T-helper 22 cell (primary cell): ENCODE measurements around the gene PRTFDC1.
"Not testable (repeated sequence)": the region's sequence is repeated elsewhere in the genome, so short reads cannot be mapped to it uniquely, and the experiment has no call there.

Source experiments
- DNase-seq: peaks from one replicate; pipeline ENCODE4 v3.0.0-alpha.2; 2020; ENCODE audit warnings: low read depth

PRTFDC1 gene, protein sequence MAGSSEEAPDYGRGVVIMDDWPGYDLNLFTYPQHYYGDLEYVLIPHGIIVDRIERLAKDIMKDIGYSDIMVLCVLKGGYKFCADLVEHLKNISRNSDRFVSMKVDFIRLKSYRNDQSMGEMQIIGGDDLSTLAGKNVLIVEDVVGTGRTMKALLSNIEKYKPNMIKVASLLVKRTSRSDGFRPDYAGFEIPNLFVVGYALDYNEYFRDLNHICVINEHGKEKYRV

GRCh38 chr10:24952143-24952706, at the start of gene PRTFDC1:
TSS of gene PRTFDC1 (minus strand) at chr10:24952606. CDS start at chr10:24952575, 31 bp downstream.
- peak; percentile 4 for DNase-seq

GRCh38 chr10:24998044-24998443, 45.6 kb upstream of the PRTFDC1 start:
- DNase-seq: no peak

- DNase-seq: no peak
Measured at GRCh38 chr10:24995072-24995471, 42.7 kb upstream of the PRTFDC1 start.

- DNase-seq: no peak
Measured at GRCh38 chr10:24993237-24993958, 41.0 kb upstream of the PRTFDC1 start.

DNA sequence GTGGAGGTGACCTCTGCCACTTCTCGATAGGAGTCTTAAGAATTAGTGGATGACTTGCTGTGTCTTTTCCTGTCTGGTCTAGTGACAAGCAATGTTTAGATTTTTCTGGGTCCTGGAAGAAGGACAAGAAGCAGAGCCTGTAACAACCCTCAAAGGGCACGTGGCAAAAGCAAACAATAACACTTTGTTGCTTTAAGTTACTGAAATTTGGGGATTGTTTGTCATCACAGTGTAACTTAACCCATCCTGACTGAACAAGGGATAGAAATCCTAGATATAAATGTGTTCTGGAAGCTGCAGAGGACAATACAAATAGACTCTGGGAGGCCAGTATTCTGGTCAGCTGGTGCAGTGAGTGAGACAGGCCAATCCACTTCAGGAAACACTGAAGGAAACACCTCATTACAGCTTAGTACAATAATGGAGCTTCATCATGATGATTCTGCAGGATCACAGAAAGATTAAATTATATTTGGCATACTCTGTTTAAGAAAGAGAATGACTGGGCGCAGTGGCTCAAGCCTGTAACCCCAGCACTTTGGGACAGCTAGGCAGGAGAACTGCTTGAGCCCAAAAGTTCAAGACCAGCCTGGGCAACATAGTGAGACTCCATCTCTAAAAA, 40.2 kb upstream of the PRTFDC1 start:
- DNase-seq: no peak

- DNase-seq: no peak
Measured at GRCh38 chr10:24991298-24991697, 38.9 kb upstream of the PRTFDC1 start.

DNA sequence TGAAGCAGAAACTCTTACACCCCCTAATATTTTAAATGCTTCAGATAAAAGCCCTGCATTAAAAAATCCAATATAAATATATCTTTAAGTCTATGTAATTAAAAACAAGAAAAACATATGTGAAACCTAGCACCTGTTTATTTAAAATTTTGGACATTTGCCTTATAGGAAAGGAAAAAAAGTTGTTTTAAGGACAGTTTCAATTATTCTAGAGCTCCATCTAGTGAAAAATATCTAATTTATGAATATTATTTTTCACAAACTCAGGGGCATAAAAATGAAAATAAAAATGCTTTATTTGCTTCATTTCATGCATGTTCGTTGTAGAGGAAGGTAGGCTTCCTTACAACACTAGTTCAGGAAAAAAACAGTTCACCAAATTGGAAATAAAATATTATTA, 37.5 kb upstream of the PRTFDC1 start:
- DNase-seq: no peak

GRCh38 chr10:24988831-24989640, 36.6 kb upstream of the PRTFDC1 start:
- DNase-seq: no peak

DNA sequence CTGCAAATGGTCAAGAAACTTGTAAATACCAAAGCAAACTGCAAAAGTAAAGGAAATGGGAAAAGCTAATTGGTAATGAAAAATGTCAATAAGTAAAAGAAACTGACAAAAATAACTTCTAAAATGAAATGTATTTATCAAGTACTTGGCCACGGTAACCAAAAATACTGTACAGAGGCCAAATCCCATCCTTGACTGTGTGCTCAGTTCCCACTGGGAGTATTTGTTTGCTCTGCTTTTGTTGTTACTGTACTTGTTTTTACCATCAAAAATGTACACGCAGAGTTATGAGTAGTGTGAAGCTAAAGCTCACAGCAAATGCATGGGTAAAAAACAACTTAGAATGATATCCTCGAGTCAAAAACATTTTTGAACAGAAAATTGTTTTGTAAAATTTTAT, 32.5 kb upstream of the PRTFDC1 start:
- no peak for DNase-seq

DNA sequence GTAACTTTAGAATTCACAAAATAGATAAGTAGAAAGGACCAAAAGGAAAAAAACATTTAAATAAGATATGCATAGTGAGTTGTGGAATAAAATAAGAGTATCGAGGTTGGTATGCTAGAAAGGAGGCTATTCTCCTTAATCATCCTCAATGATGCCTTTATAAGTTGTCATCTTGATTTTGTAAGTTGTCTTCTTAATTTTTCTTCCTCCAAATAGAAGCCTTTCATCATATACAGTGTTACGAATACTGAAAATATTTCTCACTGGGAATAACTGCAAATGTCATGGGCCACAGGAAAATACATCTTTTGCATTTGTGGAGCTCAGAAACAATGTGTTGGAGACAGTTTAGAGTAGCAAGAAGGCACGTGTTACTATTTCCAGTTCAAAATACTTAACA, 31.5 kb upstream of the PRTFDC1 start:
- DNase-seq: no peak

- DNase-seq: no peak
Measured at GRCh38 chr10:24983130-24983529, 30.7 kb upstream of the PRTFDC1 start.

GRCh38 chr10:24982319-24983112, 30.1 kb upstream of the PRTFDC1 start:
- no peak for DNase-seq

- no peak for DNase-seq
Measured at GRCh38 chr10:24981161-24981710, 28.8 kb upstream of the PRTFDC1 start.

GRCh38 chr10:24979685-24980084, 27.3 kb upstream of the PRTFDC1 start:
- DNase-seq: no peak

GRCh38 chr10:24974976-24975375, 22.6 kb upstream of the PRTFDC1 start:
- DNase-seq: no peak

GRCh38 chr10:24973163-24973562, 20.8 kb upstream of the PRTFDC1 start:
- no peak for DNase-seq

DNA sequence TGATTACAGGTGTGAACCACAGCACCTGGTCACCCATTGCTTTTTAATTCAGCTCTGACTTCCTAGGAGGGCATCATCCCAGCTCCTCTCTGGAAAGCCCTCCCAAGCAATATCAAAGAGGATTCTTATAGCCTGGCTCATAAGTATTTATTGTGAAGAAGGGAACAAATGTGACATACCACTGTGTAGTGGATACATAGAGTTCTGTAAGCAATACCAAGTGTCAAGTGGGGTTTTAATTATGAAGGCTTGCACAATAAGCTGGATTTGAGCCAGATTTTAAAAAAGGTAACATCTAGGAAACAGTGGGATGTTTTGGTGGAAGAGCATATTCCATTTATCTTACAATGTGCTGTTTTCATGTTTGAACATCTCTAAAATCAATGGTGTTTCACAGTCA, 19.0 kb upstream of the PRTFDC1 start:
- DNase-seq: no peak

GRCh38 chr10:24969841-24970281, 17.5 kb upstream of the PRTFDC1 start:
- no peak for DNase-seq

DNA sequence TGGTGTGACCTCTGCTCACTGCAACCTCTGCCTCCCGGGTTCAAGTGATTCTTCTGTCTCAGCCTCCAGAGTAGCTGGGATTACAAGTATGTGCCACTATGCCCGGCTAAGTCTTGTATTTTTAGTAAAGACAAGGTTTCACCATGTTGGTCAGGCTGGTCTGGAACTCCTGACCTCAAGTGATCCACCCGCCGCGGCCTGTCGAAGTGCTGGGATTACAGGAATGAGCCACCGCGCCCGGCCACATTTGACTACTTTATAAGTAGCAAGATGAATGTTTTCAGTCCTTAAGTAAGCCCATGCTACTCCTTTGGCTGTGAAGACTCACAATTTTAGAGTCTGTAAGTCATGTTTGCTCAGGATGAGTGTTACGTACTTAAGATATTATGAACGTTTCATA, 16.5 kb upstream of the PRTFDC1 start:
- DNase-seq: not testable (repeated sequence)

DNA sequence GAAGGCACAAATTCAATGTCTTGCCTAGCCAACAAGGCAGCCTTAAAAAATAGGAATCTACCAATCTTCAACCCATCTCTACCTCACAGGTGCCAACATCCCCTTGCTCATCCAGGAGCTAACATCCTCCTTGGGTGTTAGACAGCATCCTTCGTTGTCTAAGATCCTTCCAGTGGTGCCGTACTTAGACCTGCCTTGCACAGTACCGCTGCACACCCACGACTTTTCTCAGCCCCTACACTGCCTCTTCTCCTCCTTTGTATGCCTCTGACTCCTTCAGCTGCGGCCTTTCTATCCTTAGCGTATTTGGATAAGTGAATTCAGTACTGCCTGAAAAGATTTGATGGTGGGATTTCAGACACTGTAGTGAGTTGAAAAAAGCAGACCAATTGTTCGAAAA, 15.9 kb upstream of the PRTFDC1 start:
- no peak for DNase-seq

DNA sequence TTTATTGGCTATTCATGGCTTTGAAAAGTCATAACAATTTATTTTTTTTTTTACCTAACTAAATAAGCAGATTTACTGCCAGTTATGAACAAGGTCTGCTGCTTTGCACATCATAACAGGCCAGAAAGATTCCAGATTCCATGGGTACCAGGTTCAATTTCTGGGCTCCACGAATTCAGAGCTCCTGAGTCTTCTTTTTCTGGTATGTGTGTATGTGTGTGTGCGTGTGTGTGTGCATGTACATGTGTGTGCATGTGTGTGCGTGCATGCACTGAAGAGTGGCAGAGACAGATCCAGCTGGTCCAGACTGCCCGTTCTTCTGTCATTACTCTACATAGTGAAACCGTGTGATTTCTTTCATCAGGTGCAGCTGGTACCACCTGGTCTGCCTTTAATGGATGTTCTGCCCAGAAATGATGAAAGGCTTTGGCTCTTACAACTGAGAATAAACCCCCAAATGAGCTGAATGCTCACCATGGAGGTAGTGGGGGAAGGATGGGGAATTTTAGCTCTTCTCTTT, 14.6 kb upstream of the PRTFDC1 start:
- no peak for DNase-seq
